ENCODE measurements around the gene GTF2H1.

The GTF2H1 gene

GRCh38 chr11:18282626-18283025, 39.7 kb upstream of the GTF2H1 start:
- TF ChIP-seq TAF1 (IDR thresholded peaks at IDR 0.05; ENCODE audit: low read depth) = no peak
- TF ChIP-seq USF1 (IDR thresholded peaks at IDR 0.05) = no peak
- TF ChIP-seq ZBTB7A (IDR thresholded peaks at IDR 0.05; ENCODE audit: low read depth) = no peak

- TF ChIP-seq TCF12 (IDR thresholded peaks at IDR 0.05; ENCODE audit: low read depth) (no peak), CEBPB (IDR thresholded peaks at IDR 0.05) (no peak)
Measured at GRCh38 chr11:18285841-18286240, 36.5 kb upstream of the GTF2H1 start.

- TF ChIP-seq TEAD4 (IDR thresholded peaks at IDR 0.05) = no peak
- TF ChIP-seq YY1 (IDR thresholded peaks at IDR 0.05; ENCODE audit: low read depth) = no peak
- no peak for TF ChIP-seq NFIC (IDR thresholded peaks at IDR 0.05)
- TF ChIP-seq CEBPB (IDR thresholded peaks at IDR 0.05) = no peak
- no peak for TF ChIP-seq REST (IDR thresholded peaks at IDR 0.05; ENCODE audit: low read depth)
- no peak for TF ChIP-seq CREB1 (IDR thresholded peaks at IDR 0.05; ENCODE audit: low read depth)
- no peak for TF ChIP-seq TCF12 (IDR thresholded peaks at IDR 0.05; ENCODE audit: low read depth)
- no peak for TF ChIP-seq USF1 (IDR thresholded peaks at IDR 0.05)
- no peak for TF ChIP-seq RAD21 (IDR thresholded peaks at IDR 0.05; ENCODE audit: low read depth)
- TF ChIP-seq MAX (IDR thresholded peaks at IDR 0.05) = no peak
- no peak for TF ChIP-seq EGR1 (IDR thresholded peaks at IDR 0.05)
- no peak for TF ChIP-seq FOXM1 (IDR thresholded peaks at IDR 0.05; ENCODE audit: borderline replicate concordance, low read depth)
- no peak for TF ChIP-seq ZBTB7A (IDR thresholded peaks at IDR 0.05; ENCODE audit: low read depth)
Measured at GRCh38 chr11:18288911-18289310, 33.5 kb upstream of the GTF2H1 start.

GRCh38 chr11:18294862-18295261, 27.5 kb upstream of the GTF2H1 start:
- TF ChIP-seq CREB1 (IDR thresholded peaks at IDR 0.05; ENCODE audit: low read depth) = no peak
- TF ChIP-seq FOXM1 (IDR thresholded peaks at IDR 0.05; ENCODE audit: borderline replicate concordance, low read depth) = no peak
- TF ChIP-seq USF1 (IDR thresholded peaks at IDR 0.05) = no peak
- no peak for TF ChIP-seq ZBTB7A (IDR thresholded peaks at IDR 0.05; ENCODE audit: low read depth)
- TF ChIP-seq NFIC (IDR thresholded peaks at IDR 0.05) = no peak
- TF ChIP-seq MAX (IDR thresholded peaks at IDR 0.05) = no peak
- no peak for TF ChIP-seq TCF12 (IDR thresholded peaks at IDR 0.05; ENCODE audit: low read depth)
- no peak for TF ChIP-seq RAD21 (IDR thresholded peaks at IDR 0.05; ENCODE audit: low read depth)
- TF ChIP-seq TAF1 (IDR thresholded peaks at IDR 0.05; ENCODE audit: low read depth) = no peak
- TF ChIP-seq EP300 (IDR thresholded peaks at IDR 0.05; ENCODE audit: borderline replicate concordance) = no peak
- no peak for TF ChIP-seq EGR1 (IDR thresholded peaks at IDR 0.05)
- no peak for TF ChIP-seq TEAD4 (IDR thresholded peaks at IDR 0.05)
- no peak for TF ChIP-seq YY1 (IDR thresholded peaks at IDR 0.05; ENCODE audit: low read depth)
- TF ChIP-seq REST (IDR thresholded peaks at IDR 0.05; ENCODE audit: low read depth) = no peak
- no peak for TF ChIP-seq CEBPB (IDR thresholded peaks at IDR 0.05)

GRCh38 chr11:18295316-18295715, 27.1 kb upstream of the GTF2H1 start:
- TF ChIP-seq EP300 (IDR thresholded peaks at IDR 0.05; ENCODE audit: borderline replicate concordance) = no peak
- TF ChIP-seq TAF1 (IDR thresholded peaks at IDR 0.05; ENCODE audit: low read depth) = no peak
- no peak for TF ChIP-seq CREB1 (IDR thresholded peaks at IDR 0.05; ENCODE audit: low read depth)
- TF ChIP-seq ZBTB7A (IDR thresholded peaks at IDR 0.05; ENCODE audit: low read depth) = no peak
- TF ChIP-seq TCF12 (IDR thresholded peaks at IDR 0.05; ENCODE audit: low read depth) = no peak

- TF ChIP-seq ZBTB7A (IDR thresholded peaks at IDR 0.05; ENCODE audit: low read depth) (no peak), TCF12 (IDR thresholded peaks at IDR 0.05; ENCODE audit: low read depth) (no peak), FOXM1 (IDR thresholded peaks at IDR 0.05; ENCODE audit: borderline replicate concordance, low read depth) (no peak), YY1 (IDR thresholded peaks at IDR 0.05; ENCODE audit: low read depth) (no peak), NFIC (IDR thresholded peaks at IDR 0.05) (no peak), CEBPB (IDR thresholded peaks at IDR 0.05) (no peak), TAF1 (IDR thresholded peaks at IDR 0.05; ENCODE audit: low read depth) (no peak), REST (IDR thresholded peaks at IDR 0.05; ENCODE audit: low read depth) (no peak), CREB1 (IDR thresholded peaks at IDR 0.05; ENCODE audit: low read depth) (no peak)
Measured at GRCh38 chr11:18299721-18300120, 22.6 kb upstream of the GTF2H1 start.
